GM19351 (cell line): ENCODE results near the gene PDXDC1.
"Not testable (repeated sequence)": the region's sequence is repeated elsewhere in the genome, so short reads cannot be mapped to it uniquely, and the experiment has no call there.

ENCODE experiments used
- ATAC-seq: cut with Tn5 transposase; IDR thresholded peaks from one replicate; pipeline ENCODE4 v1.9.1; 2021; ENCODE audit warnings: mild to moderate bottlenecking, moderate library complexity; ENCODE audit not compliant: unreplicated experiment

Gene PDXDC1

DNA sequence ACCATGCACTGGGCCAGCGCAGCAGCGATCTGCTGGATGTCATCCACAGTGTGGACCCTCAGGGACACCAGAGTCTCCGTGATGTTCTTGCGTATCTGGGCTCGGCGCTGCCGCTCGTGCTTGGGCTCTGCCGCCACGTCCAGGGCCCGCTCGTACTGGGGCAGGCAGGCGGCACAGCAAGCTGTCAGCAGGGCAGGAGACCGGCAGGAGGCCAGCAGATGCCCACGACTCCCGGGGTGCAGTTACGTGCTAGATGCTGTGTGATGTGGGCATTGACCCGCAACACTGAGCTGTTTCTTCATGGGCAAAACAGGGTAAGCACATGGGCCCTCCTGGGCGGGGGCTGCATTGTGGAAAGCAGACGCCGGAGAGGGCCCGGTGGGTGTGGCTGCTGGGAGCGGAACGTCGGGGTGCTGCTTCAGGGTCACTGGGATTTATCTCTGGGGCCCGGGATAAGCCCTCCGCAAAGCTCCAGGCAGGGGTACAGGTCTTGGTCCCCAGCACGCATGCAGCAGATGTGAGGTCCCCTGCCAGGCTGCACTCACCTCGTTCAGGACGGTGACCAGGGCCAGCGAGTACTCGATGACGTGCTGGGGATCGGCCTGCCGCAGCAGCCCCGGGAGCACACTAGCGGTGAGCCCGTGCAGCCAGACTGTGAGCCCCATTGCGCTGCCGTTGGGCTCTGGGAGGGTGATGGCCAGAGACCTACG, 158.0 kb downstream of the PDXDC1 start:
- not testable (repeated sequence) for ATAC-seq

DNA sequence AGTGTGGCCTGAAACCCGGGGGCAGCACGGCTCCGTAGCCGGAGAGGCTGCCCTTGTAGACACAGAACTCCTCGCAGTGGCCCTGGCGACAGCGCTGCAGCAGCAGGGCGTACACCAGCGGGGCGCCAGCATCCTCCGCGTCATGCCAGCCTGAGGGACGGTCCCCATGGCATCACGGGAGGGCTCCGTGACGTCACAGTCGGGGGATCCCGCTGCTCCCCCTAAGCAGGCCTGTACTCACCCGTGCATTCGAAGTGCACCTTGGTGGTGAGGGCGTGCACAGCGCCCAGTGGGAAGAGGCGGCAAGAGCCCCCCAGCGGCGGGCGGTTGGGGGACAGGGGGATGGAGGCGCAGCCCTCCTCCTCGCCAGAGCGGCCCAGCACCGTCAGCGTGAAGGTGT, 158.7 kb downstream of the PDXDC1 start:
- ATAC-seq: not testable (repeated sequence)

DNA sequence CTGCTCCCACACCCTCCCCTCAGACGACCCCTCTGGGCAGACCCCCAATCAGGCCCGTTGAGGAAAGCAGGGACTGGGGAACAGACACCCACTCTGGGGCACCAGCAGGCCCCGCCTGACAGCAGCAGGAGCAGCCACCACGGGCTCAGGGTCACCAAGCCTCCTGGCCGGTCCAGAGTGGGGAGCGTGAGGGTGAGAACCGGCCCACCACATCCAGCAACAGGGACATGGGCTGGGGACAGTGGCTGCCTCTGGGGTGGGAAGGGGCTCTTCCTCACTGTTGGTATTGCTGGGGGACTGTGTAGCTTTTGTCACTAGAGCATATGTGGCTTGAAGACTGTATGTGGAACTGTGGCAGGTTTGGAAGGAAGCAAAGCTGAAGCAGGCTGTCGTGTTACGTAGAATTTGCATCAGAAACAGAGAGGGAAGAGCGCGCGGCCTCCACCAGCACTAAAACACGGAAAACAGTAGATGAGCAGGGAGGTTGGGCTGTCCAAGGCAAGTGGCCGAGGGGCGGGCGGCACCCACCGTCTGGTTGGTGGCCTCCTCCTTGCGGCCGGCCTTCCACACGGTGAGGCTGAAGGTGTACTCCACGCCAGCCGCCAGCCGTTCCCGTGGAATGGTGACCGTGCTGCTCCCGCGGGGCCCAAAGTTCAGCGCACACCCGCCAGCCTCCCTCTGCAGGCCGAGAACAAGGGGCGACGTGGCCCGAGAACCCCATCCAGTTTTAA, 160.1 kb downstream of the PDXDC1 start:
- not testable (repeated sequence) for ATAC-seq

DNA sequence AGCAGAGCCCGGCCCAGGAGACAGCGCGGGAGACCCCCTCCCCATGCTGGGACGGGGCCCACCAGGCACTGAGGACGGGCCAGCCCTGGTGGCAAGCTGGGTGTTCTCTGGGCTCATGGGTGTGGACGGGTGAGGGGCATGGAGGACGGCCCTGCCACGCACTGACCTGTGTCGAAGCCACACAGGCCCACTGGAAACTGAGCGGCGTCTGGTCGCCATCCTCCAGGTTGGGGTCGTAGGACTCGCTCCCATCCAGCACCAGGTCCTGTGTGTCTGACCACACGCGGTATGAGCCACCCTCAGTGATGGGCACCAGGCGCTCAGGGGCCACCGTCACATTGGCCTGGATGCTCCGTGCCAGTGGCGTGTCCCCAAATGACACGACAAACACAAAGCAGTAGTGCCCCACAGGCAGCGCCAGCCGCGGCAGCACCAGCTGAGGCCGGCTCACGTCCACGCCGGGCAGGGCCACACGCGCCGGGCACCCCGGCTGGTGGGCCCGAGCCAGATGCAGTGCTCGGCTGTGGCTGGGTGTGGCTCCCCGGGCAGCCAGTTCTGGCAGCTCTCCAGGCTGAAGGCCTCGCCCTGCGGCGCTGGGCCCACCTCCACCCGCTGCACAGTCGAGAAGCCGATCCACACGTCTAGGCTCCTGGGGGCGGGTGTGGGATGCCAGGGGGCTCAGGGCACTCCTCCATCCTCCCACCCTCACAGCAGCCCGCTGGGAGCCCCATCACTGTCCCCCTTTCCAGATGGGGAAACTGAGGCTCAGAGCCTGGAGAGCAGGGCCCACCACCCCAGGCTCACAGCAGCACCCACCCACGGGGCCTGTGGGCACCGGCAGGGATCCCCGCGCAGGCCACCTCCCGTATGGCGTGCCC, 160.9 kb downstream of the PDXDC1 start:
- ATAC-seq: not testable (repeated sequence)

GRCh38 chr16:15137514-15137913, 162.7 kb downstream of the PDXDC1 start:
- ATAC-seq: not testable (repeated sequence)

- ATAC-seq: not testable (repeated sequence)
Measured at GRCh38 chr16:15140444-15141365, 165.9 kb downstream of the PDXDC1 start.

DNA sequence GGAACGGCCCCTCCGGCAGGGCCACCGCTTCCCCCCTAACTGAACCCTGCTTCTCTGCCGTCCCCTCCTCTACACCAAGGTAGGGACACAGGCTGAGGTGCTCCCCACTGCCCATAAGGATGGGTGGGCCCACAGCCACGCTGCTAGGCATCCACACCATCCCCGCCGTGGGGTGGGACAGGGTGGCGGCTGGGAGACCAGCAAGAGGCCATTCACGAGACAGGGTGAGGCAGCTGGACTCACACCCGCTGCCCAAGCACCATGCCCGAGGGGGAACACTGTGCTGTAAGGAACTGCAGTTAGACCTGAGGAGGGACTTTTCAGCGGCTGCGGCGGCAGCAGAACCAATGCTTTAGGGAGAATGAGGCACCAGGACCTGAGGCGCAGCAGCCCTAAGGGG, 166.8 kb downstream of the PDXDC1 start:
- no peak for ATAC-seq

DNA sequence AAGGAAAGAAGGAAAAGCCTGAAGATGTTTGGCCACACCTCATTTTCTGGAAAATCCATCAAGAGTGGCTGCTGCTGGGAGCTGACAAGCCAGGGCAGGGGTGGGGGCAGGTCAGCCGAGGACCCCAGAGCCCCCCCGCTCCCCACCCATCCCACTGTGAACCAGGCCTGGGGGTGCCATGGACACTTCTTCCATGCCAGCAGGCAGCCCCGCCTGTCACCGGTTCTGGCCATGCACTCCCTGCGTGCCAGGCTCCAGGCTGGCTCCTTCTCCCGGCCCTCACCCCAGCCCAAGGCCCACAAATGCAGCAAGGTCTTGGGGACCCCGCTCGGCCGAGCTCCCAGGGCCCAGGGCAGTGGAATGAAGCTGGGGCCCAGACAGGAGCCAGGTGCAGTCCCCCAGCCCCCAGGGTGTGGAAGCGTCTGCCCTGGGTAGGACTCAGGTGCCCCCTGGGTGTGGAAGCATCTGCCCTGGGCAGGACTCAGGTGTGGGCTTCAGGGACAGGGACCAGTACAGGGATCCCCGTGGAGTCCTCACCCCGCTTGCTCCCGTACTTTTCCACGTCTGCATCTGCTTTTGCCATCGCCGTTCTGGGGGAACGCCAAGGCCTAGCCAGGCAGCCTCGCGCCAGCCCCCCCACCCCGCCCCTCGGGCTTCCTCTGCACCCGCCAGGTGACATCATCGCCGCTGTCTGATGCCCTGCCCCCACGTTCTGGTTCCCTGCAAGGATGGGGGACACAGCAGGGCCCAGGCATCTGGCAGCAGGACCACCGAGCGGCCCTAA, 167.5 kb downstream of the PDXDC1 start:
- not testable (repeated sequence) for ATAC-seq

GRCh38 chr16:15142891-15143600, 168.2 kb downstream of the PDXDC1 start:
- ATAC-seq: not testable (repeated sequence)

GRCh38 chr16:15143601-15144091, 168.8 kb downstream of the PDXDC1 start:
- ATAC-seq: not testable (repeated sequence)

GRCh38 chr16:15144092-15144631, 169.3 kb downstream of the PDXDC1 start:
- ATAC-seq: not testable (repeated sequence)

- ATAC-seq: not testable (repeated sequence)
Measured at GRCh38 chr16:15144781-15145417, 170.1 kb downstream of the PDXDC1 start.

GRCh38 chr16:15145418-15146263, 170.8 kb downstream of the PDXDC1 start:
- ATAC-seq: not testable (repeated sequence)

GRCh38 chr16:15146264-15146662, 171.4 kb downstream of the PDXDC1 start:
- ATAC-seq: not testable (repeated sequence)

DNA sequence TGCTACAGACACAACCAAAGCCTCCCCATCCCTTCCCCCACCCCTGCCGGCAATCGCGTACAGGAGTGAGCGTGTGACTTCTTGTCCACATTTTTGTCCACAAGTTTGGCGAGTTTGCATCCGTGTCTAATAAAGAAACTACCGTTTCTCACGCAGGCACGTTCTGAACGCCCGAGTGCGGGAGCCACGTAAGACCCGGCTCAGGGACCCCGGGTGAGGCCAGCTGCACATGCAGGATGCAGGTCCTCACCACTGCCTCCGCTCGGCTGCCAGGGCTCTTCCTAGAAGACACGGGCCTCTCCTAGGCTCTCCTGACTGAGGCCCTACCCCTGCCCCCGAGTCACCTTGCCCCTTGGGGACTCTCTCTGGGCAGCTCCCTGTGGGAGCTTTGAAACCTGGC, 174.0 kb downstream of the PDXDC1 start:
- not testable (repeated sequence) for ATAC-seq

DNA sequence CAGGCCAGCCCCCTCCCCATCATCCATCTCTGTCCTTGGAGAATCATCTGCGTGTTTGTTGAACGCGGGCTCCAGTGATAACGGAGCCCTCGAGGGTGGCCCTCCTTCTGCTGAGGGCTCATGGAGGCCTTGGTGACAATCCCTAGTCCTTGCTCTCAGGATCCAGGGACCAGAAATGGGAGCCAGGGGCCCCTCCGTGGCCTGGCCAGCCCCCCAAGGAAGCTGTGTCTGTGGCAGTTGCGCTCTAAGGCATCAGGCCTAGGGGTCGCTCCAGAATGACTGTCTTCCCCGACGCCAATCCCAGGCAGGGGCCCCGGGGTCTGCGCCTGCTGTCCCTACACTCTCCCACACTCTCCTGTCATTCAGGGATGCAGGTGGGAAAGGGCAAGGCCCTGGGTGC, 174.4 kb downstream of the PDXDC1 start:
- not testable (repeated sequence) for ATAC-seq

DNA sequence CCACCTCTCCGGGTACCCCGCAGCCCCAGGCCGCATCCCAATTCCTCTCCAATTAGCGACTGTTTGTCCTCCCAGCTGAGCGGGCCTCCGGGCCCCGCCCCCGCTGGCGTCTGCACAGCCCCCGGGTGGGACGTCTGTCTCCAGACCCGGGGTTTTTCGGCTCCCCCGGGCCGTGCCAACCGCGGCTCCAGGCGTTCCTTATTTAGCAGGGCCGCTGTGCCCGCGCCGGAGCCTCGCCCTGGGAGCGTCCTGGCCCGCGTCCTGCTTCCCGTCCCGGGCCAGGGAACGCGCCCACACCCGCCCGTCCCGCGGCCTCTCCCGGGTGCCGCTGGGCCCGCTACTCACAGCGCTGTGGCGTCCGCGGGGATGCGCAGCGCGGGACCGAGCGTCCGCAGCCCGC, 179.2 kb downstream of the PDXDC1 start:
- not testable (repeated sequence) for ATAC-seq
